ENCODE measurements around the gene MOBP. TPM values are rescaled to one million over a fixed set of nuclear protein-coding genes. Genes with fewer than 3 reads are reported as not detected.

Gene MOBP
- total and polyA plus RNA-seq, 4 donors: not detected

GRCh38 chr3:39426312-39426711, 41.2 kb upstream of the MOBP start:
- no peaks in the 10 kb centered on the region for H3K4me1 ChIP-seq (ENCODE audit: control insufficient read depth in 4 of 4, insufficient read depth in 4 of 4, low read length in 3 of 4)
- DNase-seq (ENCODE audit: low spot score): no peak
- no peaks in the 10 kb centered on the region for H3K27me3 ChIP-seq (ENCODE audit: control insufficient read depth in 4 of 4, insufficient read depth in 4 of 4, low read length in 3 of 4)
- H3K9ac ChIP-seq (ENCODE audit: low read depth in 1 of 2, low read length in 2 of 2): no peak overlapping the region
- WGBS: 49% methylated on average over 1 of the region's 1 CpG
- no peaks in the 10 kb centered on the region for H3K9me3 ChIP-seq (ENCODE audit: control insufficient read depth in 4 of 4, low read length in 3 of 4)
- TF ChIP-seq YY1 (IDR thresholded peaks at IDR 0.05) (no peak), HNF4A (conservative IDR thresholded peaks at IDR 0.05) (no peak), RXRA (IDR thresholded peaks at IDR 0.05) (no peak), ATF3 (IDR thresholded peaks at IDR 0.05) (no peak), RAD21 (IDR thresholded peaks at IDR 0.05) (no peak), SP1 (IDR thresholded peaks at IDR 0.05) (no peak), FOXA2 (IDR thresholded peaks at IDR 0.05) (no peak), NR2F2 (IDR thresholded peaks at IDR 0.05) (no peak), HNF4G (IDR thresholded peaks at IDR 0.05) (no peak), MAX (IDR thresholded peaks at IDR 0.05) (no peak), GABPA (IDR thresholded peaks at IDR 0.05 in 1 of 2, conservative IDR thresholded peaks at IDR 0.05 in 1 of 2) (no peak), CTCF (IDR thresholded peaks at IDR 0.05; ENCODE audit: low read depth, low read length, missing input control) (no peak), EGR1 (IDR thresholded peaks at IDR 0.05; ENCODE audit: low read depth in 2 of 2) (no peak), REST (IDR thresholded peaks at IDR 0.05) (no peak), ZBTB33 (IDR thresholded peaks at IDR 0.05) (no peak), TAF1 (conservative IDR thresholded peaks at IDR 0.05) (no peak), FOXA1 (IDR thresholded peaks at IDR 0.05) (no peak)
- no peak overlapping the region for H3K27ac ChIP-seq (ENCODE audit: low read depth in 1 of 2, low read length in 2 of 2)
- H3K4me3 ChIP-seq (ENCODE audit: low read depth in 1 of 3, low read length in 3 of 3): no peak overlapping the region
- H3K36me3 ChIP-seq (ENCODE audit: control insufficient read depth in 4 of 4, insufficient read depth in 3 of 4, low read depth in 1 of 4, low read length in 3 of 4): no peaks in the 10 kb centered on the region

- TF ChIP-seq CTCF (IDR thresholded peaks at IDR 0.05; ENCODE audit: low read depth, low read length, missing input control): no peak
- no peak for TF ChIP-seq TAF1 (conservative IDR thresholded peaks at IDR 0.05)
- no peak for TF ChIP-seq NR2F2 (IDR thresholded peaks at IDR 0.05)
- TF ChIP-seq EGR1 (IDR thresholded peaks at IDR 0.05; ENCODE audit: low read depth in 2 of 2): no peak
- no peak for TF ChIP-seq FOXA1 (IDR thresholded peaks at IDR 0.05)
- TF ChIP-seq SP1 (IDR thresholded peaks at IDR 0.05): no peak
- TF ChIP-seq RXRA (IDR thresholded peaks at IDR 0.05): no peak
- no peak for TF ChIP-seq HNF4G (IDR thresholded peaks at IDR 0.05)
- no peak for TF ChIP-seq GABPA (IDR thresholded peaks at IDR 0.05 in 1 of 2, conservative IDR thresholded peaks at IDR 0.05 in 1 of 2)
- TF ChIP-seq ATF3 (IDR thresholded peaks at IDR 0.05): no peak
- TF ChIP-seq YY1 (IDR thresholded peaks at IDR 0.05): no peak
- no peak for TF ChIP-seq FOXA2 (IDR thresholded peaks at IDR 0.05)
- no peak for TF ChIP-seq ZBTB33 (IDR thresholded peaks at IDR 0.05)
- H3K27me3 ChIP-seq (ENCODE audit: control insufficient read depth in 4 of 4, insufficient read depth in 4 of 4, low read length in 3 of 4): no peaks in the 10 kb centered on the region
Observed at GRCh38 chr3:39427506-39427905, 40.0 kb upstream of the MOBP start.

More at GRCh38 chr3:39427506-39427905, 40.0 kb upstream of the MOBP start:
- no peaks in the 10 kb centered on the region for H3K9me3 ChIP-seq (ENCODE audit: control insufficient read depth in 4 of 4, low read length in 3 of 4)
- no peaks in the 10 kb centered on the region for H3K36me3 ChIP-seq (ENCODE audit: control insufficient read depth in 4 of 4, insufficient read depth in 3 of 4, low read depth in 1 of 4, low read length in 3 of 4)
- 88% methylated on average over 1 of the region's 1 CpG for WGBS
- no peaks in the 10 kb centered on the region for H3K4me1 ChIP-seq (ENCODE audit: control insufficient read depth in 4 of 4, insufficient read depth in 4 of 4, low read length in 3 of 4)
- H3K4me3 ChIP-seq (ENCODE audit: low read depth in 1 of 3, low read length in 3 of 3): no peak overlapping the region
- DNase-seq (ENCODE audit: low spot score): no peak
- no peak overlapping the region for H3K27ac ChIP-seq (ENCODE audit: low read depth in 1 of 2, low read length in 2 of 2)
- H3K9ac ChIP-seq (ENCODE audit: low read depth in 1 of 2, low read length in 2 of 2): no peak overlapping the region
